HepG2 (cell line): ENCODE measurements around the gene ZNF512B. TPM values are rescaled to one million over a fixed set of nuclear protein-coding genes. Genes with fewer than 3 reads are reported as not detected.

ENCODE experiments used
- ETV5 ChIP-seq: IDR thresholded peaks from 2 replicates; pipeline ENCODE4 v1.6.1; 2018; ENCODE audit warnings: missing biosample characterization, missing genetic modification reagents, inconsistent platforms, borderline replicate concordance
- FOXA1 ChIP-seq, 2 experiments: fragments of 450-650 bp in 1 of 2; sonication (generic) in 1 of 2; formaldehyde crosslinking in 1 of 2; IDR thresholded peaks; 2 replicates each; pipeline versions ENCODE4 v1.4.0 to v1.6.1; 2016 to 2020; ENCODE audit warnings: missing genetic modification reagents in 1 of 2
- JARID2 ChIP-seq: sonication (generic); formaldehyde crosslinking; IDR thresholded peaks from 2 replicates; pipeline ENCODE4 v1.8.1; 2023; ENCODE audit warnings: missing genetic modification reagents, inconsistent platforms; ENCODE audit not compliant: insufficient replicate concordance
- KDM3A ChIP-seq: IDR thresholded peaks from 2 replicates; pipeline ENCODE4 v1.6.1; 2018; ENCODE audit warnings: low read depth, missing compliant biosample characterization
- MTF2 ChIP-seq: sonication (generic); formaldehyde crosslinking; IDR thresholded peaks from 2 replicates; pipeline ENCODE4 v1.5.0; 2020; ENCODE audit warnings: missing genetic modification reagents, borderline replicate concordance
- NFIB ChIP-seq: sonication (generic); formaldehyde crosslinking; IDR thresholded peaks from 2 replicates; pipeline ENCODE4 v1.9.0; 2021; ENCODE audit warnings: missing genetic modification reagents, mild to moderate bottlenecking, borderline replicate concordance
- NFIC ChIP-seq: IDR thresholded peaks from 2 replicates; pipeline ENCODE4 v1.6.1; 2012; ENCODE audit warnings: mild to moderate bottlenecking, low read length, inconsistent platforms
- POLR2A ChIP-seq, 2 experiments: IDR thresholded peaks; 2 replicates each; pipeline ENCODE4 v1.6.1; 2011; ENCODE audit warnings: low read depth in 2 of 2, low read length in 2 of 2, mild to moderate bottlenecking in 1 of 2, moderate library complexity in 1 of 2; ENCODE audit not compliant: insufficient read depth in 1 of 2
- SMYD3 ChIP-seq: sonication (generic); formaldehyde crosslinking; IDR thresholded peaks from 2 replicates; pipeline ENCODE4 v1.8.1; 2023; ENCODE audit warnings: mild to moderate bottlenecking, missing genetic modification reagents
- SP1 ChIP-seq, 2 experiments: fragments of 450-650 bp in 1 of 2; sonication (generic) in 1 of 2; formaldehyde crosslinking in 1 of 2; IDR thresholded peaks; 2 replicates each; pipeline versions ENCODE4 v1.4.0 to v1.6.1; 2016 to 2020; ENCODE audit warnings: missing genetic modification reagents in 1 of 2
- TCF7L2 ChIP-seq: IDR thresholded peaks from 2 replicates; pipeline ENCODE4 v1.6.1; 2011; ENCODE audit warnings: mild to moderate bottlenecking, low read depth, low read length, moderate library complexity
- TGIF2 ChIP-seq: IDR thresholded peaks from 2 replicates; pipeline ENCODE4 v1.6.1; 2016; ENCODE audit warnings: control low read depth, missing compliant biosample characterization
- ZNF879 ChIP-seq: sonication (generic); formaldehyde crosslinking; IDR thresholded peaks from 2 replicates; pipeline ENCODE4 v1.8.1; 2023; ENCODE audit warnings: missing genetic modification reagents
- ZZZ3 ChIP-seq: sonication (generic); formaldehyde crosslinking; IDR thresholded peaks from 2 replicates; pipeline ENCODE4 v1.4.0; 2020; ENCODE audit warnings: missing genetic modification reagents, mild to moderate bottlenecking, borderline replicate concordance
- polyA plus RNA-seq, 8 experiments: library from polyadenylated mRNA; depleted of rRNA in 3 of 8; stranded (reverse) in 7 of 8; unstranded in 1 of 8; fragments of >200 nt; fragmentation: Illumina TruSeq in 4 of 8; extraction: Trizol in 4 of 8; gene quantifications; 2 replicates each; pipeline versions ENCODE4 v1.2.1 to v1.2.3, GENCODE V29; 2011 to 2016; ENCODE audit warnings: low read depth in 4 of 8, missing spikeins in 1 of 8, mixed read lengths in 1 of 8; ENCODE audit not compliant: insufficient read depth in 1 of 8
- total RNA-seq, 5 experiments: library from RNA; depleted of rRNA; stranded (reverse); fragments of >200 nt; fragmentation: Illumina TruSeq; extraction: Trizol; gene quantifications; 2 replicates each; pipeline ENCODE4 v1.2.3, GENCODE V29; 2016; ENCODE audit warnings: low read depth in 1 of 5
- TF ChIP-seq, protein P1 (sequence below): sonication (generic); formaldehyde crosslinking; IDR thresholded peaks from 2 replicates; pipeline ENCODE4 v1.8.1; 2022; ENCODE audit warnings: low read depth, mild to moderate bottlenecking, missing genetic modification reagents
- TF ChIP-seq, protein P2 (sequence below): sonication (generic); formaldehyde crosslinking; IDR thresholded peaks from 2 replicates; pipeline ENCODE4 v1.5.0; 2020; ENCODE audit warnings: mild to moderate bottlenecking, missing genetic modification reagents
- TF ChIP-seq, protein P3 (sequence below): sonication (generic); formaldehyde crosslinking; conservative IDR thresholded peaks from 2 replicates; pipeline ENCODE4 v1.8.0; 2022; ENCODE audit warnings: missing genetic modification reagents
- TF ChIP-seq, protein P4 (sequence below): sonication (generic); formaldehyde crosslinking; IDR thresholded peaks from 2 replicates; pipeline ENCODE4 v1.9.0; 2021; ENCODE audit warnings: missing genetic modification reagents, mild to moderate bottlenecking, borderline replicate concordance
- TF ChIP-seq, protein P5 (sequence below): sonication (generic); formaldehyde crosslinking; IDR thresholded peaks from 2 replicates; pipeline ENCODE4 v1.5.1; 2020; ENCODE audit warnings: mild to moderate bottlenecking, missing genetic modification reagents, moderate library complexity

Gene ZNF512B
- total and polyA plus RNA-seq, 2 of the 13 experiments (the other 11 are each of a cell fraction or from before 2014, with no cell fraction given) = 11.5 to 30.6 TPM

DNA sequence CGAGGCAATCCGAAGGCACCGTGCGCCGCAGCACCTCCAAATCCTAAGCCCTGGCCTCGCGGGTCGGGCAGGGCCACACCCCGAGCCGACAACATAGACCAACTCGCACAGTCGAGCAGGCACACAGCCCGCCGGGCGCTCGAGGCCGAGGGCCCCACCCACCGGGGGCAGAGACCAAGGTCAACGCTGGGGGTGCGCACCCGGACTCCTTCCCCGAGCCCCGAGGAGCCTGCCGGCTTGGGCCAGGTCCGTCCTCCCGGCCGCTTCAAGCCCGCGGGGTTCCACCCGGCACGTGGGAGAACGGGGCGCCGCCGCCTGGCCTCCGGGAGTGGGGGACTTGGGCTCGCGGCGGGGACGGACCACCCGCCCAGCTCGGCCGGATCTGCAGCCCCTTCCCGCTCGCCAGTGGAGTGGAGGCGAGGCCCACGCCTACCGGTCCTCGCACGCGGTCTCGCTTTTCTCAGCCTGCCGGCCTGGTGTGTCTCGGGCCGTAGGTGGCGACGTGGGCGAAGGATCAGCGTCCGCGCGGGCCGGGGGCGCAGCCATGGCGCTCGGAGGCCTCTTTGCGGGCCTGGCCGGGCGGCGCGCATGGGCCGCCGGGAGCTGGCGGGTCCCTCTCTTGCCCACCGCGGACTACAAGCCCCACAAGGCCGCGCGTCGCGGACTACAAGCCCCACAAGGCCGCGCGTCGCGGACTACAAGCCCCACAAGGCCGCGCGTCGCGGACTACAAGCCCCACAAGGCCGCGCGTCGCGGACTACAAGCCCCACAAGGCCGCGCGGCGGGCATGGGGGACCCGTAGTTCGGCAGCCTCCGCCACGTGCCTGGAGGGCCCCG, 13.7 kb downstream of the ZNF512B start, which contains the start of gene UCKL1 (continued):
- TF ChIP-seq, protein P1, sequence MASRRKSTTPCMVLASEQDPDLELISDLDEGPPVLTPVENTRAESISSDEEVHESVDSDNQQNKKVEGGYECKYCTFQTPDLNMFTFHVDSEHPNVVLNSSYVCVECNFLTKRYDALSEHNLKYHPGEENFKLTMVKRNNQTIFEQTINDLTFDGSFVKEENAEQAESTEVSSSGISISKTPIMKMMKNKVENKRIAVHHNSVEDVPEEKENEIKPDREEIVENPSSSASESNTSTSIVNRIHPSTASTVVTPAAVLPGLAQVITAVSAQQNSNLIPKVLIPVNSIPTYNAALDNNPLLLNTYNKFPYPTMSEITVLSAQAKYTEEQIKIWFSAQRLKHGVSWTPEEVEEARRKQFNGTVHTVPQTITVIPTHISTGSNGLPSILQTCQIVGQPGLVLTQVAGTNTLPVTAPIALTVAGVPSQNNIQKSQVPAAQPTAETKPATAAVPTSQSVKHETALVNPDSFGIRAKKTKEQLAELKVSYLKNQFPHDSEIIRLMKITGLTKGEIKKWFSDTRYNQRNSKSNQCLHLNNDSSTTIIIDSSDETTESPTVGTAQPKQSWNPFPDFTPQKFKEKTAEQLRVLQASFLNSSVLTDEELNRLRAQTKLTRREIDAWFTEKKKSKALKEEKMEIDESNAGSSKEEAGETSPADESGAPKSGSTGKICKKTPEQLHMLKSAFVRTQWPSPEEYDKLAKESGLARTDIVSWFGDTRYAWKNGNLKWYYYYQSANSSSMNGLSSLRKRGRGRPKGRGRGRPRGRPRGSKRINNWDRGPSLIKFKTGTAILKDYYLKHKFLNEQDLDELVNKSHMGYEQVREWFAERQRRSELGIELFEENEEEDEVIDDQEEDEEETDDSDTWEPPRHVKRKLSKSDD (CRISPR knock-in tag) = peak; percentile 74; the same call in 1 of the 2 replicates
- TF ChIP-seq, protein P2, sequence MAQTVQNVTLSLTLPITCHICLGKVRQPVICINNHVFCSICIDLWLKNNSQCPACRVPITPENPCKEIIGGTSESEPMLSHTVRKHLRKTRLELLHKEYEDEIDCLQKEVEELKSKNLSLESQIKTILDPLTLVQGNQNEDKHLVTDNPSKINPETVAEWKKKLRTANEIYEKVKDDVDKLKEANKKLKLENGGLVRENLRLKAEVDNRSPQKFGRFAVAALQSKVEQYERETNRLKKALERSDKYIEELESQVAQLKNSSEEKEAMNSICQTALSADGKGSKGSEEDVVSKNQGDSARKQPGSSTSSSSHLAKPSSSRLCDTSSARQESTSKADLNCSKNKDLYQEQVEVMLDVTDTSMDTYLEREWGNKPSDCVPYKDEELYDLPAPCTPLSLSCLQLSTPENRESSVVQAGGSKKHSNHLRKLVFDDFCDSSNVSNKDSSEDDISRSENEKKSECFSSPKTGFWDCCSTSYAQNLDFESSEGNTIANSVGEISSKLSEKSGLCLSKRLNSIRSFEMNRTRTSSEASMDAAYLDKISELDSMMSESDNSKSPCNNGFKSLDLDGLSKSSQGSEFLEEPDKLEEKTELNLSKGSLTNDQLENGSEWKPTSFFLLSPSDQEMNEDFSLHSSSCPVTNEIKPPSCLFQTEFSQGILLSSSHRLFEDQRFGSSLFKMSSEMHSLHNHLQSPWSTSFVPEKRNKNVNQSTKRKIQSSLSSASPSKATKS (CRISPR knock-in tag) = no peak
- peak; percentile 72; the same call in 1 of the 2 replicates for TF ChIP-seq ZNF879 (CRISPR knock-in tag)
- peak; percentile 100 for TF ChIP-seq KDM3A (CRISPR knock-in tag)
- peak; percentile 62; the same call in 1 of the 2 replicates for TF ChIP-seq MTF2 (CRISPR knock-in tag)
- peak; percentile 99 for TF ChIP-seq ZZZ3 (CRISPR knock-in tag)
- peak; percentile 94 for TF ChIP-seq SMYD3 (CRISPR knock-in tag)
- TF ChIP-seq JARID2 = peak; percentile 82
- TF ChIP-seq TGIF2 = peak; percentile 92
- peak in 1 of 2 experiments; percentile 96; a peak in 2 of 4 replicates for TF ChIP-seq POLR2A (IDR thresholded peaks at IDR 0.05; ENCODE audit: insufficient read depth in 1 of 2, low read depth in 2 of 2, low read length in 2 of 2)
- TF ChIP-seq NFIB (CRISPR knock-in tag) = no peak
- TF ChIP-seq, protein P3, sequence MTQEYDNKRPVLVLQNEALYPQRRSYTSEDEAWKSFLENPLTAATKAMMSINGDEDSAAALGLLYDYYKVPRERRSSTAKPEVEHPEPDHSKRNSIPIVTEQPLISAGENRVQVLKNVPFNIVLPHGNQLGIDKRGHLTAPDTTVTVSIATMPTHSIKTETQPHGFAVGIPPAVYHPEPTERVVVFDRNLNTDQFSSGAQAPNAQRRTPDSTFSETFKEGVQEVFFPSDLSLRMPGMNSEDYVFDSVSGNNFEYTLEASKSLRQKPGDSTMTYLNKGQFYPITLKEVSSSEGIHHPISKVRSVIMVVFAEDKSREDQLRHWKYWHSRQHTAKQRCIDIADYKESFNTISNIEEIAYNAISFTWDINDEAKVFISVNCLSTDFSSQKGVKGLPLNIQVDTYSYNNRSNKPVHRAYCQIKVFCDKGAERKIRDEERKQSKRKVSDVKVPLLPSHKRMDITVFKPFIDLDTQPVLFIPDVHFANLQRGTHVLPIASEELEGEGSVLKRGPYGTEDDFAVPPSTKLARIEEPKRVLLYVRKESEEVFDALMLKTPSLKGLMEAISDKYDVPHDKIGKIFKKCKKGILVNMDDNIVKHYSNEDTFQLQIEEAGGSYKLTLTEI (CRISPR knock-in tag) = no peak
- no peak for TF ChIP-seq FOXA1 (IDR thresholded peaks at IDR 0.05)
- peak; percentile 31 for TF ChIP-seq FOXA1 (CRISPR knock-in tag; IDR thresholded peaks at IDR 0.05)
- TF ChIP-seq, protein P4, sequence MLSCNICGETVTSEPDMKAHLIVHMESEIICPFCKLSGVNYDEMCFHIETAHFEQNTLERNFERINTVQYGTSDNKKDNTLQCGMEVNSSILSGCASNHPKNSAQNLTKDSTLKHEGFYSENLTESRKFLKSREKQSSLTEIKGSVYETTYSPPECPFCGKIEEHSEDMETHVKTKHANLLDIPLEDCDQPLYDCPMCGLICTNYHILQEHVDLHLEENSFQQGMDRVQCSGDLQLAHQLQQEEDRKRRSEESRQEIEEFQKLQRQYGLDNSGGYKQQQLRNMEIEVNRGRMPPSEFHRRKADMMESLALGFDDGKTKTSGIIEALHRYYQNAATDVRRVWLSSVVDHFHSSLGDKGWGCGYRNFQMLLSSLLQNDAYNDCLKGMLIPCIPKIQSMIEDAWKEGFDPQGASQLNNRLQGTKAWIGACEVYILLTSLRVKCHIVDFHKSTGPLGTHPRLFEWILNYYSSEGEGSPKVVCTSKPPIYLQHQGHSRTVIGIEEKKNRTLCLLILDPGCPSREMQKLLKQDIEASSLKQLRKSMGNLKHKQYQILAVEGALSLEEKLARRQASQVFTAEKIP (CRISPR knock-in tag) = no peak
- TF ChIP-seq TCF7L2 = no peak
- TF ChIP-seq NFIC = no peak
- TF ChIP-seq, protein P5, sequence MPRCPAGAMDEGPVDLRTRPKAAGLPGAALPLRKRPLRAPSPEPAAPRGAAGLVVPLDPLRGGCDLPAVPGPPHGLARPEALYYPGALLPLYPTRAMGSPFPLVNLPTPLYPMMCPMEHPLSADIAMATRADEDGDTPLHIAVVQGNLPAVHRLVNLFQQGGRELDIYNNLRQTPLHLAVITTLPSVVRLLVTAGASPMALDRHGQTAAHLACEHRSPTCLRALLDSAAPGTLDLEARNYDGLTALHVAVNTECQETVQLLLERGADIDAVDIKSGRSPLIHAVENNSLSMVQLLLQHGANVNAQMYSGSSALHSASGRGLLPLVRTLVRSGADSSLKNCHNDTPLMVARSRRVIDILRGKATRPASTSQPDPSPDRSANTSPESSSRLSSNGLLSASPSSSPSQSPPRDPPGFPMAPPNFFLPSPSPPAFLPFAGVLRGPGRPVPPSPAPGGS (CRISPR knock-in tag) = peak; percentile 99
- TF ChIP-seq ETV5 (CRISPR knock-in tag) = peak; percentile 72
- no peak for TF ChIP-seq SP1 (IDR thresholded peaks at IDR 0.05)
- peak; percentile 88 for TF ChIP-seq SP1 (CRISPR knock-in tag; IDR thresholded peaks at IDR 0.05)
